OCI-LY3 (cell line): ENCODE results near the gene GABRR2.

Source experiments
- H2AFZ ChIP-seq: fragments of 200-600, 300-600 bp; shearing (Covaris generic); 2 replicates; pipeline ENCODE4 v1.6.0; 2014; ENCODE audit warnings: antibody characterized with exemption, low read depth, low read length
- H3K27ac ChIP-seq: fragments of 200-600, 300-600 bp; sonication (generic); 2 replicates; pipeline ENCODE4 v1.5.1; 2014; ENCODE audit warnings: mild to moderate bottlenecking, low read length, moderate library complexity, mixed read lengths
- H3K27me3 ChIP-seq: fragments of 200-600, 300-600 bp; sonication (generic); 2 replicates; pipeline ENCODE4 v1.6.1; 2014; ENCODE audit warnings: low read depth, low read length, mixed read lengths
- H3K36me3 ChIP-seq: fragments of 200-600, 300-600 bp; sonication (generic); replicated peaks from 2 replicates; pipeline ENCODE3; 2014; ENCODE audit warnings: low read depth, low read length, mixed read lengths
- H3K4me1 ChIP-seq: fragments of 300-600, 200-600 bp; sonication (generic); 2 replicates; pipeline ENCODE4 v1.6.1; 2014; ENCODE audit warnings: low read length, mixed read lengths
- H3K4me2 ChIP-seq: fragments of 200-600, 300-600 bp; sonication (generic); 2 replicates; pipeline ENCODE4 v1.6.1; 2014; ENCODE audit warnings: low read length, mixed read lengths
- H3K4me3 ChIP-seq: fragments of 300-600, 200-600 bp; sonication (generic); 2 replicates; pipeline ENCODE4 v1.5.1; 2014; ENCODE audit warnings: antibody characterized with exemption, mild to moderate bottlenecking, low read length, moderate library complexity
- H3K79me2 ChIP-seq: fragments of 300-600, 200-600 bp; shearing (Covaris generic); 2 replicates; pipeline ENCODE4 v1.6.1; 2014; ENCODE audit warnings: mild to moderate bottlenecking, low read length, mixed read lengths
- H3K9ac ChIP-seq: fragments of 300-600, 200-600 bp; shearing (Covaris generic); 2 replicates; pipeline ENCODE4 v1.6.0; 2014; ENCODE audit warnings: mild to moderate bottlenecking, low read length, moderate library complexity
- H3K9me3 ChIP-seq: fragments of 200-600, 300-600 bp; shearing (Covaris generic); 2 replicates; pipeline ENCODE4 v1.6.1; 2014; ENCODE audit warnings: low read length, mixed read lengths; ENCODE audit not compliant: insufficient read depth
- H4K20me1 ChIP-seq: fragments of 200-600, 300-600 bp; sonication (generic); 2 replicates; pipeline ENCODE4 v1.6.1; 2016; ENCODE audit warnings: low read length, mixed read lengths; ENCODE audit not compliant: insufficient read depth
- EZH2phosphoT487 ChIP-seq: fragments of 200-600 bp; shearing (Covaris generic); IDR thresholded peaks from 2 replicates; pipeline ENCODE4 v1.6.1; 2018; ENCODE audit warnings: antibody characterized with exemption, mixed run types, low read depth
- TF ChIP-seq, protein P1 (sequence below): fragments of 200-600, 300-600 bp; sonication (generic); IDR thresholded peaks from 2 replicates; pipeline ENCODE4 v1.5.1; 2014; ENCODE audit warnings: antibody characterized with exemption, low read length, low read depth

The GABRR2 gene

DNA sequence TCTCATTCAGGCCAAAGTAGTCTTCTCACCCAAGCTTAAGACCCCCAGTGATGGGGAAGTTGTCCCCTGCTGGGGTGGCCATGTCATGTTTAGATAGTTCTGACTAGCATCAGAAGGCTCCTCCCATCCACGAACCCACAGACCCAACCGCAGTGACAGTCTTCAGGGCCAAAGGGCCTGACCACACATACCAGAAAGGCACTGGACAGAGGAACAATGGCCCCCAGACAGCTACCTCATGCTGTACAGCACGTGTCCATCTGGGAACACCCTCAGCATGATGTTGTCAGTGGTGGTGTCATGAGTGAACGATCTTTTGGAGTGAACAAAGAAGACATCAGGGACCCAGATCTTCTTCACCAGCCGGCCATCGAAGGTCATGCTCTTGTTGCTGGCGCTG lies 46.3 kb downstream of the GABRR2 start:
- Histone ChIP-seq H3K79me2 (no peaks in the 10 kb centered on the region), H3K9me3 (no peaks in the 10 kb centered on the region), H3K27me3 (no peaks in the 10 kb centered on the region), H2AFZ (no peak overlapping the region), H3K4me2 (no peak overlapping the region), H3K4me3 (no peak overlapping the region), H3K27ac (no peak overlapping the region), H4K20me1 (no peaks in the 10 kb centered on the region), H3K4me1 (peaks cover 12% of the 10 kb centered on the region), H3K36me3 (no peaks in the 10 kb centered on the region), H3K9ac (no peak overlapping the region)
- TF ChIP-seq, protein P1, sequence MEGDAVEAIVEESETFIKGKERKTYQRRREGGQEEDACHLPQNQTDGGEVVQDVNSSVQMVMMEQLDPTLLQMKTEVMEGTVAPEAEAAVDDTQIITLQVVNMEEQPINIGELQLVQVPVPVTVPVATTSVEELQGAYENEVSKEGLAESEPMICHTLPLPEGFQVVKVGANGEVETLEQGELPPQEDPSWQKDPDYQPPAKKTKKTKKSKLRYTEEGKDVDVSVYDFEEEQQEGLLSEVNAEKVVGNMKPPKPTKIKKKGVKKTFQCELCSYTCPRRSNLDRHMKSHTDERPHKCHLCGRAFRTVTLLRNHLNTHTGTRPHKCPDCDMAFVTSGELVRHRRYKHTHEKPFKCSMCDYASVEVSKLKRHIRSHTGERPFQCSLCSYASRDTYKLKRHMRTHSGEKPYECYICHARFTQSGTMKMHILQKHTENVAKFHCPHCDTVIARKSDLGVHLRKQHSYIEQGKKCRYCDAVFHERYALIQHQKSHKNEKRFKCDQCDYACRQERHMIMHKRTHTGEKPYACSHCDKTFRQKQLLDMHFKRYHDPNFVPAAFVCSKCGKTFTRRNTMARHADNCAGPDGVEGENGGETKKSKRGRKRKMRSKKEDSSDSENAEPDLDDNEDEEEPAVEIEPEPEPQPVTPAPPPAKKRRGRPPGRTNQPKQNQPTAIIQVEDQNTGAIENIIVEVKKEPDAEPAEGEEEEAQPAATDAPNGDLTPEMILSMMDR = no peak
- no peak for TF ChIP-seq EZH2phosphoT487

- H2AFZ ChIP-seq = no peak overlapping the region
- H3K27ac ChIP-seq = no peak overlapping the region
- no peaks in the 10 kb centered on the region for H3K79me2 ChIP-seq
- H3K9ac ChIP-seq = no peak overlapping the region
- H3K4me2 ChIP-seq = no peak overlapping the region
- H3K9me3 ChIP-seq = no peaks in the 10 kb centered on the region
- no peak overlapping the region for H3K4me3 ChIP-seq
- no peaks in the 10 kb centered on the region for H3K36me3 ChIP-seq
- no peaks in the 10 kb centered on the region for H4K20me1 ChIP-seq
- no peaks in the 10 kb centered on the region for H3K27me3 ChIP-seq
- H3K4me1 ChIP-seq = peaks cover 12% of the 10 kb centered on the region
- TF ChIP-seq EZH2phosphoT487 = no peak
- TF ChIP-seq, protein P1 = no peak
Observed at GRCh38 chr6:89267918-89268317, 47.2 kb downstream of the GABRR2 start.

- Histone ChIP-seq H3K27ac (no peak overlapping the region), H3K4me3 (no peak overlapping the region), H3K79me2 (no peaks in the 10 kb centered on the region), H2AFZ (no peak overlapping the region), H3K4me1 (no peaks in the 10 kb centered on the region), H4K20me1 (no peaks in the 10 kb centered on the region), H3K9me3 (no peaks in the 10 kb centered on the region), H3K27me3 (no peaks in the 10 kb centered on the region), H3K4me2 (no peak overlapping the region), H3K36me3 (no peaks in the 10 kb centered on the region), H3K9ac (no peak overlapping the region)
- TF ChIP-seq, protein P1 = no peak
- TF ChIP-seq EZH2phosphoT487 = no peak
Observed at GRCh38 chr6:89264296-89264695, 50.8 kb downstream of the GABRR2 start.

DNA sequence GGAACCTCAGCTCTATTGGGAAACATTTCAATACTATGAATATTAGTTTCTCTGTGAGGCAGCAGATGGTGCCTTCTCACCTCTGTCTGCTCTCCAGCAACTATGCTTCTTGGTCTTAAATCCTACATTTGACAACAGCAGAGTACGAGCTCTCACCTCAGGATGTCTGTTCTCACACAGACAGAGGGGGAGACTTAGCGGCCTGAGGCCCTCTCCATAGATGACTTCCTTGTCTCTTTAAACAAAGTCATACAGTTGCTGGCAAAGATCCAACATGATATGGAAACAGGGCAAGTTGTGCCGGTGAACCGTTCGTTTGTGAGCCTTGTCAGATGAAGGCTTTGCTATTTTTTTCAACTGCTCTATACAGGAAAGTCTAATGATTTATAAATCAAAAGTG lies 54.3 kb downstream of the GABRR2 start:
- Histone ChIP-seq H3K27me3 (no peaks in the 10 kb centered on the region), H2AFZ (no peak overlapping the region), H3K36me3 (no peaks in the 10 kb centered on the region), H3K9me3 (no peaks in the 10 kb centered on the region), H3K4me3 (no peak overlapping the region), H3K4me2 (no peak overlapping the region), H3K79me2 (no peaks in the 10 kb centered on the region), H3K9ac (no peak overlapping the region), H3K4me1 (no peaks in the 10 kb centered on the region), H3K27ac (no peak overlapping the region), H4K20me1 (no peaks in the 10 kb centered on the region)
- TF ChIP-seq EZH2phosphoT487 = no peak
- TF ChIP-seq, protein P1 = no peak
